ENCODE results near the gene ING4.

The ING4 gene

DNA sequence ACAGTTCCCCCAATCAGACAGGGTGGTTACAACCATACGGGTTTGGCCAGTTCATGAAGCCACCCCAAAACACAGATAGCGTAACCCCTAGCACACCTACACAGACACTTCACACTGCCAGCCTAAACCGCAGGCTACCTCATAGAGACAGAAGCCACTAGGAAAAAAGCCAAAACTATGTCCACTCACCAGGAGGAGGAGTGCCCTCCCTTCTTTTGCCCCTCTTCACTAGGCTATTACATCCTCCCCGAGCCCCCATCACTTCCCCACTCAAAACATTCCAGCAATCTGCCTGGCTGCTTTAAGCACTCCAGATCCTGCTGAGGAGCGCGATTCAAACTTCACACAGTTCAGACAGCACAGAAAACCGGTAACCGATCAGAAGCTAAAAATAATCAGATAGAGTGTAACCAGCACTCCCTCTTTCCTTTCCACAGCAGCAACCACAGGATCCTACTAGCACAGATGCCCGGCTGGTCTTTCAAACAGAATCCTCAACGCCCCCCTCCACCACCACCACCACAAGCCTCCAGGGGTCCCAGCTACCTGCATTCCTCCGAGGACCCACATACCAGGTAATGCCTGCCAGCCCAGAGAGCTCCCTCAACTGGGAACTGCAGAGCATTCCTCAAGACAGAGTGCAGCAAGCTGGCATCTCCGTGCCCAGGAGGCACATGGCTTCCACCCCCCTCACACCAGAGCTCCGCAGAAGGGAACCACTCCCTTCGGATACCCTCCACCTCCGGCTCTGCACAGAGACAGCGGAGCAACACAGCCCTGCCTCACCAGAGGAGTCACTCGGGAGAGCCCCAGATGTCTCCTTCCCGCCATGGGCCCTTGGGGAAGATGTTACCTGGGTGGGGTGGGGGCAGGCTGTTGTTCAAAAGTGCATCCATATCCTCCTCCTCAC is 57.2 kb downstream of the ING4 start:
- peak; percentile 42 for DNase-seq

GRCh38 chr12:6604259-6605029 is 58.5 kb downstream of the ING4 start:
- no peak for DNase-seq

DNA sequence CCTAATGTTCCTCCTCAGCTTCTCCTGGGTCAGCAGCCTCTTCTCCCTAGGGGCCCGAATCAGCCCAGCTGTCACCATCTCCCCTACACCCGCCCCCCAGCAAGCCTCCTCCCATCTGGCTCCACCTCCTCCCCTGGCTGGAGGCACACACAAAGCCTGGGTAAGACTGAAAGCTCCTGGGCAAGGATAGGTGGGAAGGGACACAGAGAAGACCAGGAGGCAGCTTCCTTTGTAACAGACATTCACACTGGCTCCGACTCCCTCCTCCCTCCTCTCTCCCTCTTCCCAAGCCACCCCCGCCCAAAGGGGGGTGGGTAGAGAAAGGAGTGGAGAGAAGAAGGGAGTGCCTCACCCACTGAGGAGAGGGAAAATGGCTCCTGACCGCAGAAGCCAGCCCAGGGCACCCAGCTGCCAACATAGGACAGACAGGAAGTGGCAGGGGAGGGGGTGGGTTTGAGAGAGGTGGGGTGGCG is 59.8 kb downstream of the ING4 start:
- peak; percentile 56 for DNase-seq

GRCh38 chr12:6602526-6602925 is 60.4 kb downstream of the ING4 start:
- DNase-seq, result no peak
